Prostate gland (tissue), 2 donors: ENCODE results near the gene BCHE.

Experiments
- CTCF ChIP-seq, 4 experiments: fragments of 200-600 bp in 2 of 4; fragments of 450-650 bp in 2 of 4; sonication (generic) in 2 of 4; IDR thresholded peaks; 1 replicate in 3 of 4; 2 replicates in 1 of 4; pipeline ENCODE4 v1.5.1; 2016 to 2019; ENCODE audit warnings: antibody characterized with exemption in 4 of 4, mild to moderate bottlenecking in 2 of 4, moderate library complexity in 2 of 4
- POLR2A ChIP-seq: fragments of 450-650 bp; IDR thresholded peaks from one replicate; pipeline ENCODE4 v1.6.1; 2016; ENCODE audit warnings: antibody characterized with exemption, mild to moderate bottlenecking
- POLR2AphosphoS5 ChIP-seq: sonication (generic); formaldehyde crosslinking; IDR thresholded peaks from one replicate; pipeline ENCODE4 v1.6.1; 2017; ENCODE audit warnings: antibody characterized with exemption

DNA sequence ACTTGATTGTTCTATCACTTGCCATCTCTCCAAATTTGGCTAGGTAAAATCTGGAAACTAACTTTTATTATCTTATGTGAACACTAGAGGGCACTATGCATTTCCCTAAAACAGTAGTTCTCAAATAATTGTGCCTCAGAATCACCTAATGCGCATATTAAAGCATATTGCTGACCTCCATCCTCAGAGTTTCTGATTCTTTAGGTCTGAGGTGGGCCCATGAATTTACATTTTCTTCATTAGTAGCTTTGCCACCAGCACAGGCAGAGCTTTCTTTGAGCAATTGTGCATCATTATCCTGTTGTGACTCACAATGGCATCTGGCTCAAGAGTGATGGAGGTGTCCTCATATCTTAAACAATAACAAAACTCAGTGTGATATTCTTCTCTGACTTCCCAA lies 17.5 kb upstream of the BCHE start:
- TF ChIP-seq POLR2AphosphoS5 (no peak), CTCF (IDR thresholded peaks at IDR 0.05) (peak in 3 of 4 experiments; percentile 20 to 43 (median 40)), POLR2A (no peak)
